ENCODE results near the gene FBXW11. TPM values are rescaled to one million over a fixed set of nuclear protein-coding genes. Genes with fewer than 3 reads are reported as not detected.

Gene FBXW11
- total and polyA plus RNA-seq, 2 of the 8 experiments (the other 6 are each of a cell fraction or from before 2014, with no cell fraction given): 45.0 to 75.6 TPM

- no peak overlapping the region for H2BK20ac ChIP-seq (ENCODE audit: low read length)
- no peaks in the 10 kb centered on the region for H3K36me3 ChIP-seq (ENCODE audit: control insufficient read depth in 2 of 4, insufficient read depth in 4 of 4, low read length in 3 of 4)
- H3K56ac ChIP-seq (replicated peaks; ENCODE audit: insufficient read length, low read depth, low read length): no peak overlapping the region
- H3K9me3 ChIP-seq (ENCODE audit: insufficient read depth in 2 of 2, low read depth in 1 of 2, low read length in 1 of 2): peaks cover 2 to 12% of the 10 kb centered on the region in 2 experiments; a peak in 2 of 4 replicates
- no peak overlapping the region for H2BK120ac ChIP-seq (replicated peaks; ENCODE audit: low read depth, low read length)
- H3K27ac ChIP-seq (ENCODE audit: low read depth, low read length): no peak overlapping the region
- no peak overlapping the region for H4K91ac ChIP-seq (replicated peaks; ENCODE audit: insufficient read length, low read length)
- H3K23me2 ChIP-seq (ENCODE audit: low read depth, low read length): no peaks in the 10 kb centered on the region
- no peak overlapping the region for H3K4me2 ChIP-seq (ENCODE audit: insufficient read depth in 1 of 2, low read depth in 2 of 2, low read length in 2 of 2)
- H3K18ac ChIP-seq (ENCODE audit: extremely low read depth, low read length): no peak overlapping the region
- no peaks in the 10 kb centered on the region for H4K20me1 ChIP-seq (replicated peaks in 1 of 2; ENCODE audit: control insufficient read depth in 1 of 2, insufficient read depth in 2 of 2, low read length in 2 of 2)
- no peak overlapping the region for H3K9ac ChIP-seq (replicated peaks in 1 of 4; ENCODE audit: extremely low read depth in 1 of 4, low read depth in 3 of 4, low read length in 3 of 4)
- no peak overlapping the region for H3K4me3 ChIP-seq (ENCODE audit: extremely low read depth in 1 of 4, insufficient read depth in 2 of 4, low read depth in 3 of 4, low read length in 4 of 4)
- ChIA-PET POLR2A (ENCODE audit: partially characterized antibody) (no interaction called here), CTCF (ENCODE audit: partially characterized antibody) (interaction anchor here (1.7 kb wide), 1 partner anchor 27 kb away, joined by 6 read pairs; no protein-coding TSS in a partner anchor)
- DNase-seq (ENCODE audit: low read depth in 1 of 2, low spot score in 2 of 2) (no peak), FAIRE-seq (no peak)
- no peak overlapping the region for H2BK15ac ChIP-seq (ENCODE audit: low read length)
- H2AFZ ChIP-seq (ENCODE audit: low read length): no peak overlapping the region
- H4K8ac ChIP-seq (ENCODE audit: extremely low read depth, insufficient read depth, low read length): no peak overlapping the region
- H3K27me3 ChIP-seq (replicated peaks in 1 of 4; ENCODE audit: control insufficient read depth in 3 of 4, extremely low read depth in 1 of 4, insufficient read depth in 3 of 4, low read length in 3 of 4): no peaks in the 10 kb centered on the region; a peak in 1 of 7 replicates
- H2BK5ac ChIP-seq (ENCODE audit: low read depth, low read length): no peak overlapping the region
- no peaks in the 10 kb centered on the region for H3K79me1 ChIP-seq (ENCODE audit: low read depth, low read length)
- no peaks in the 10 kb centered on the region for H3K79me2 ChIP-seq (ENCODE audit: control insufficient read depth in 1 of 2, insufficient read depth in 2 of 2, low read length in 2 of 2)
- H2AK5ac ChIP-seq (ENCODE audit: low read depth, low read length): no peak overlapping the region
- no peak overlapping the region for H3K14ac ChIP-seq (ENCODE audit: insufficient read length)
- no peak overlapping the region for H4K5ac ChIP-seq (ENCODE audit: insufficient read length, low read depth, low read length)
- no peaks in the 10 kb centered on the region for H3K4me1 ChIP-seq (replicated peaks in 1 of 4; ENCODE audit: control insufficient read depth in 3 of 4, insufficient read depth in 4 of 4, low read length in 3 of 4)
- H3K23ac ChIP-seq (ENCODE audit: insufficient read length): no peak overlapping the region
- H2BK12ac ChIP-seq (ENCODE audit: low read depth, low read length): no peak overlapping the region
- H3K4ac ChIP-seq (replicated peaks; ENCODE audit: insufficient read length, low read depth, low read length): no peak overlapping the region
- 88% methylated on average over 1 of the region's 1 CpG; no CpG with 5 or more reads in 1 of the 2 experiments for WGBS, 2 experiments (ENCODE audit: extremely low coverage in 1 of 2, insufficient coverage in 1 of 2, insufficient read length in 1 of 2, insufficient replicate concordance in 2 of 2, low coverage in 1 of 2, low lambda C conversion rate in 2 of 2, missing lambda C conversion rate in 1 of 2)
- no peak for TF ChIP-seq POLR2A (IDR thresholded peaks at IDR 0.05; ENCODE audit: control extremely low read depth in 1 of 2, low read depth in 2 of 2, low read length in 2 of 2)
- no peak for TF ChIP-seq SUZ12 (IDR thresholded peaks at IDR 0.05; ENCODE audit: low read length)
- TF ChIP-seq SP2 (IDR thresholded peaks at IDR 0.05; ENCODE audit: low read length): no peak
- TF ChIP-seq JUN (IDR thresholded peaks at IDR 0.05; ENCODE audit: low read depth, low read length): no peak
- no peak for TF ChIP-seq KDM5A (IDR thresholded peaks at IDR 0.05; ENCODE audit: low read length)
- no peak for TF ChIP-seq ATF3 (IDR thresholded peaks at IDR 0.05; ENCODE audit: insufficient read depth, low read depth, low read length)
- TF ChIP-seq EGR1 (IDR thresholded peaks at IDR 0.05; ENCODE audit: borderline replicate concordance, low read depth, low read length): no peak
- no peak for TF ChIP-seq KDM1A (IDR thresholded peaks at IDR 0.05; ENCODE audit: borderline replicate concordance, low read length)
- TF ChIP-seq USF2 (IDR thresholded peaks at IDR 0.05; ENCODE audit: low read length): no peak
- no peak for TF ChIP-seq EZH2 (IDR thresholded peaks at IDR 0.05; ENCODE audit: low read depth, low read length, severe bottlenecking)
- no peak for TF ChIP-seq BCL11A (IDR thresholded peaks at IDR 0.05; ENCODE audit: low read depth in 2 of 2, low read length in 2 of 2)
- TF ChIP-seq CTBP2 (IDR thresholded peaks at IDR 0.05; ENCODE audit: borderline replicate concordance, insufficient read depth, insufficient read length, low read length): no peak
- no peak for TF ChIP-seq POLR2AphosphoS5 (IDR thresholded peaks at IDR 0.05; ENCODE audit: low read depth, low read length)
These were observed 175.8 kb downstream of the FBXW11 start for GRCh38 chr5:171830686-171831085.

Measured in H1 (cell line).